Measurements from ENCODE around the gene AGBL5.

The AGBL5 gene

GRCh38 chr2:27089111-27089954 lies 37.9 kb downstream of the AGBL5 start:
- no peak overlapping the region for H3K4me3 ChIP-seq (ENCODE audit: low read depth in 1 of 2, low read length in 2 of 2)
- H3K9ac ChIP-seq (ENCODE audit: low read length): no peak overlapping the region
- H3K9me3 ChIP-seq (ENCODE audit: low read length): no peaks in the 10 kb centered on the region
- H3K27me3 ChIP-seq (ENCODE audit: control insufficient read depth in 1 of 2, insufficient read depth in 2 of 2, low read length in 2 of 2): no peaks in the 10 kb centered on the region
- no peak overlapping the region for H3K27ac ChIP-seq (ENCODE audit: low read depth, low read length)
- no peaks in the 10 kb centered on the region for H3K36me3 ChIP-seq (ENCODE audit: insufficient read depth, low read length)
- peaks cover 24% of the 10 kb centered on the region for H3K4me1 ChIP-seq (ENCODE audit: insufficient read depth, low read length)

- Histone ChIP-seq H3K4me3 (ENCODE audit: low read depth in 1 of 2, low read length in 2 of 2) (no peak overlapping the region), H3K9me3 (ENCODE audit: low read length) (no peaks in the 10 kb centered on the region), H3K36me3 (ENCODE audit: insufficient read depth, low read length) (no peaks in the 10 kb centered on the region), H3K9ac (ENCODE audit: low read length) (no peak overlapping the region), H3K27me3 (ENCODE audit: control insufficient read depth in 1 of 2, insufficient read depth in 2 of 2, low read length in 2 of 2) (no peaks in the 10 kb centered on the region), H3K4me1 (ENCODE audit: insufficient read depth, low read length) (peaks cover 18% of the 10 kb centered on the region), H3K27ac (ENCODE audit: low read depth, low read length) (no peak overlapping the region)
These were observed 40.6 kb downstream of the AGBL5 start for GRCh38 chr2:27091746-27092695.

- no peaks in the 10 kb centered on the region for H3K9me3 ChIP-seq (ENCODE audit: low read length)
- H3K9ac ChIP-seq (ENCODE audit: low read length): no peak overlapping the region
- H3K27me3 ChIP-seq (ENCODE audit: control insufficient read depth in 1 of 2, insufficient read depth in 2 of 2, low read length in 2 of 2): no peaks in the 10 kb centered on the region
- peaks cover 9% of the 10 kb centered on the region for H3K4me1 ChIP-seq (ENCODE audit: insufficient read depth, low read length)
- no peaks in the 10 kb centered on the region for H3K36me3 ChIP-seq (ENCODE audit: insufficient read depth, low read length)
- no peak overlapping the region for H3K27ac ChIP-seq (ENCODE audit: low read depth, low read length)
- no peak overlapping the region for H3K4me3 ChIP-seq (ENCODE audit: low read depth in 1 of 2, low read length in 2 of 2)
These were observed 41.4 kb downstream of the AGBL5 start for GRCh38 chr2:27092696-27093429.

GRCh38 chr2:27093430-27094352 lies 42.2 kb downstream of the AGBL5 start:
- Histone ChIP-seq H3K36me3 (ENCODE audit: insufficient read depth, low read length) (no peaks in the 10 kb centered on the region), H3K9me3 (ENCODE audit: low read length) (no peaks in the 10 kb centered on the region), H3K27me3 (ENCODE audit: control insufficient read depth in 1 of 2, insufficient read depth in 2 of 2, low read length in 2 of 2) (no peaks in the 10 kb centered on the region), H3K9ac (ENCODE audit: low read length) (no peak overlapping the region), H3K27ac (ENCODE audit: low read depth, low read length) (no peak overlapping the region), H3K4me3 (ENCODE audit: low read depth in 1 of 2, low read length in 2 of 2) (no peak overlapping the region), H3K4me1 (ENCODE audit: insufficient read depth, low read length) (peaks cover 9% of the 10 kb centered on the region)

GRCh38 chr2:27094353-27094984 lies 43.0 kb downstream of the AGBL5 start:
- no peak overlapping the region for H3K9ac ChIP-seq (ENCODE audit: low read length)
- H3K27ac ChIP-seq (ENCODE audit: low read depth, low read length): no peak overlapping the region
- no peaks in the 10 kb centered on the region for H3K36me3 ChIP-seq (ENCODE audit: insufficient read depth, low read length)
- H3K4me3 ChIP-seq (ENCODE audit: low read depth in 1 of 2, low read length in 2 of 2): no peak overlapping the region
- H3K27me3 ChIP-seq (ENCODE audit: control insufficient read depth in 1 of 2, insufficient read depth in 2 of 2, low read length in 2 of 2): no peaks in the 10 kb centered on the region
- peaks cover 9% of the 10 kb centered on the region for H3K4me1 ChIP-seq (ENCODE audit: insufficient read depth, low read length)
- H3K9me3 ChIP-seq (ENCODE audit: low read length): no peaks in the 10 kb centered on the region

- Histone ChIP-seq H3K9me3 (ENCODE audit: low read length) (no peaks in the 10 kb centered on the region), H3K4me1 (ENCODE audit: insufficient read depth, low read length) (peaks cover 9% of the 10 kb centered on the region), H3K27ac (ENCODE audit: low read depth, low read length) (no peak overlapping the region), H3K36me3 (ENCODE audit: insufficient read depth, low read length) (no peaks in the 10 kb centered on the region), H3K4me3 (ENCODE audit: low read depth in 1 of 2, low read length in 2 of 2) (no peak overlapping the region), H3K27me3 (ENCODE audit: control insufficient read depth in 1 of 2, insufficient read depth in 2 of 2, low read length in 2 of 2) (no peaks in the 10 kb centered on the region), H3K9ac (ENCODE audit: low read length) (no peak overlapping the region)
These were observed 43.9 kb downstream of the AGBL5 start for GRCh38 chr2:27095427-27095744.

GRCh38 chr2:27095745-27096651 lies 44.5 kb downstream of the AGBL5 start:
- no peaks in the 10 kb centered on the region for H3K36me3 ChIP-seq (ENCODE audit: insufficient read depth, low read length)
- no peak overlapping the region for H3K27ac ChIP-seq (ENCODE audit: low read depth, low read length)
- H3K27me3 ChIP-seq (ENCODE audit: control insufficient read depth in 1 of 2, insufficient read depth in 2 of 2, low read length in 2 of 2): no peaks in the 10 kb centered on the region
- no peak overlapping the region for H3K9ac ChIP-seq (ENCODE audit: low read length)
- H3K9me3 ChIP-seq (ENCODE audit: low read length): no peaks in the 10 kb centered on the region
- peak overlapping the region; percentile 20 to 58 for H3K4me3 ChIP-seq (ENCODE audit: low read depth in 1 of 2, low read length in 2 of 2)
- H3K4me1 ChIP-seq (ENCODE audit: insufficient read depth, low read length): peaks cover 9% of the 10 kb centered on the region

GRCh38 chr2:27096748-27097297 lies 45.4 kb downstream of the AGBL5 start:
- peaks cover 9% of the 10 kb centered on the region for H3K4me1 ChIP-seq (ENCODE audit: insufficient read depth, low read length)
- no peaks in the 10 kb centered on the region for H3K9me3 ChIP-seq (ENCODE audit: low read length)
- H3K27ac ChIP-seq (ENCODE audit: low read depth, low read length): no peak overlapping the region
- H3K4me3 ChIP-seq (ENCODE audit: low read depth in 1 of 2, low read length in 2 of 2): peak overlapping the region in 1 of 2 donors; percentile 58
- H3K36me3 ChIP-seq (ENCODE audit: insufficient read depth, low read length): no peaks in the 10 kb centered on the region
- H3K9ac ChIP-seq (ENCODE audit: low read length): no peak overlapping the region
- no peaks in the 10 kb centered on the region for H3K27me3 ChIP-seq (ENCODE audit: control insufficient read depth in 1 of 2, insufficient read depth in 2 of 2, low read length in 2 of 2)

- Histone ChIP-seq H3K4me3 (ENCODE audit: low read depth in 1 of 2, low read length in 2 of 2) (no peak overlapping the region), H3K9ac (ENCODE audit: low read length) (no peak overlapping the region), H3K9me3 (ENCODE audit: low read length) (no peaks in the 10 kb centered on the region), H3K27ac (ENCODE audit: low read depth, low read length) (no peak overlapping the region), H3K27me3 (ENCODE audit: control insufficient read depth in 1 of 2, insufficient read depth in 2 of 2, low read length in 2 of 2) (no peaks in the 10 kb centered on the region), H3K36me3 (ENCODE audit: insufficient read depth, low read length) (no peaks in the 10 kb centered on the region), H3K4me1 (ENCODE audit: insufficient read depth, low read length) (peaks cover 9% of the 10 kb centered on the region)
These were observed 45.9 kb downstream of the AGBL5 start for GRCh38 chr2:27097341-27097740.

All from muscle layer of colon (tissue), 2 donors.